ENCODE measurements around the gene BID.

- TF ChIP-seq EZH2 (IDR thresholded peaks at IDR 0.05; ENCODE audit: insufficient read depth, poor library complexity, severe bottlenecking) (no peak), EZH2phosphoT487 (IDR thresholded peaks at IDR 0.05; ENCODE audit: insufficient read depth, low read depth) (no peak)
Measured at GRCh38 chr22:17787716-17788330, 13.6 kb upstream of the BID start.
